Neural cell (in vitro differentiated cells): ENCODE data around the gene EPB41L5. TPM values are rescaled to one million over a fixed set of nuclear protein-coding genes. Genes with fewer than 3 reads are reported as not detected.

Source experiments
- H2AFZ ChIP-seq: fragments of 200-600, 300-800 bp; sonication (generic), shearing (Covaris generic); 2 replicates; pipeline ENCODE4 v1.6.0; 2014; ENCODE audit warnings: low read depth, mild to moderate bottlenecking, antibody characterized with exemption, low read length, moderate library complexity
- H3F3A ChIP-seq: fragments of 200-600 bp; shearing (Covaris generic); 2 replicates; pipeline ENCODE4 v1.6.1; 2016; ENCODE audit warnings: mild to moderate bottlenecking, moderate library complexity, mixed read lengths, antibody characterized with exemption, low read length; ENCODE audit not compliant: insufficient read depth, poor library complexity, severe bottlenecking
- H3K27ac ChIP-seq: fragments of 200-600, 300-800 bp; sonication (generic), shearing (Covaris generic); 2 replicates; pipeline ENCODE4 v1.5.1; 2014; ENCODE audit warnings: mild to moderate bottlenecking, low read length, moderate library complexity
- H3K27me3 ChIP-seq: fragments of 300-800, 200-600 bp; sonication (generic), shearing (Covaris generic); 2 replicates; pipeline ENCODE4 v1.6.0; 2014; ENCODE audit warnings: mild to moderate bottlenecking, low read depth, low read length, moderate library complexity; ENCODE audit not compliant: insufficient read depth
- H3K36me3 ChIP-seq: fragments of 300-800, 200-600 bp; sonication (generic), shearing (Covaris generic); 2 replicates; pipeline ENCODE4 v1.5.1; 2014; ENCODE audit warnings: mild to moderate bottlenecking, antibody characterized with exemption, low read length, moderate library complexity; ENCODE audit not compliant: insufficient read depth
- H3K4me2 ChIP-seq: fragments of 300-800, 200-600 bp; sonication (generic), shearing (Covaris generic); 2 replicates; pipeline ENCODE4 v1.6.0; 2014; ENCODE audit warnings: mild to moderate bottlenecking, low read length
- H3K4me3 ChIP-seq: fragments of 300-800, 200-600 bp; sonication (generic), shearing (Covaris generic); 2 replicates; pipeline ENCODE4 v1.5.1; 2014; ENCODE audit warnings: mild to moderate bottlenecking, low read length, moderate library complexity
- H3K79me2 ChIP-seq: fragments of 200-600 bp; shearing (Covaris generic); replicated peaks from 2 replicates; pipeline ENCODE4 v1.6.0; 2014; ENCODE audit warnings: mild to moderate bottlenecking, low read length, moderate library complexity; ENCODE audit not compliant: insufficient read depth
- H3K9ac ChIP-seq: fragments of 300-800, 200-600 bp; sonication (generic), shearing (Covaris generic); 2 replicates; pipeline ENCODE4 v1.6.1; 2016; ENCODE audit warnings: mild to moderate bottlenecking, low read length, mixed read lengths
- H3K9me2 ChIP-seq: fragments of 200-600 bp; shearing (Covaris generic); 2 replicates; pipeline ENCODE4 v1.6.1; 2016; ENCODE audit warnings: mild to moderate bottlenecking, low read length, mixed read lengths; ENCODE audit not compliant: insufficient read depth
- H3K9me3 ChIP-seq: fragments of 200-600, 300-800 bp; sonication (generic), shearing (Covaris generic); 2 replicates; pipeline ENCODE4 v1.6.1; 2016; ENCODE audit warnings: mild to moderate bottlenecking, mixed run types, low read length, moderate library complexity, mixed read lengths
- H4K20me1 ChIP-seq: fragments of 200-600 bp; shearing (Covaris generic); 2 replicates; pipeline ENCODE4 v1.6.1; 2016; ENCODE audit warnings: mild to moderate bottlenecking, mixed run types; ENCODE audit not compliant: insufficient read depth
- EP300 ChIP-seq: fragments of 450-650 bp; conservative IDR thresholded peaks from 2 replicates; pipeline ENCODE4 v1.6.1; 2014; ENCODE audit warnings: antibody characterized with exemption, mild to moderate bottlenecking, moderate library complexity; ENCODE audit not compliant: poor library complexity, severe bottlenecking
- EZH2 ChIP-seq: fragments of 200-600, 300-800 bp; shearing (Covaris generic), sonication (generic); IDR thresholded peaks from 2 replicates; pipeline ENCODE4 v1.6.1; 2014; ENCODE audit warnings: antibody characterized with exemption, low read length, borderline replicate concordance, mild to moderate bottlenecking; ENCODE audit not compliant: insufficient read depth, poor library complexity, severe bottlenecking
- MXI1 ChIP-seq: fragments of 450-650 bp; conservative IDR thresholded peaks from 2 replicates; pipeline ENCODE4 v1.6.1; 2014; ENCODE audit warnings: antibody characterized with exemption, mild to moderate bottlenecking; ENCODE audit not compliant: poor library complexity, severe bottlenecking
- POLR2AphosphoS5 ChIP-seq: IDR thresholded peaks from 2 replicates; pipeline ENCODE4 v1.6.1; 2012
- RAD21 ChIP-seq: fragments of 450-650 bp; conservative IDR thresholded peaks from 2 replicates; pipeline ENCODE4 v1.6.1; 2014; ENCODE audit warnings: antibody characterized with exemption, mild to moderate bottlenecking, moderate library complexity
- SMC3 ChIP-seq: fragments of 450-650 bp; conservative IDR thresholded peaks from 2 replicates; pipeline ENCODE4 v1.6.1; 2014; ENCODE audit warnings: antibody characterized with exemption, mild to moderate bottlenecking, moderate library complexity; ENCODE audit not compliant: poor library complexity
- TAF1 ChIP-seq: IDR thresholded peaks from 2 replicates; pipeline ENCODE4 v1.6.1; 2012; ENCODE audit warnings: low read depth
- polyA plus RNA-seq: library from polyadenylated mRNA; depleted of rRNA; stranded (reverse); fragments of >200 nt; gene quantifications from 2 replicates; pipeline ENCODE4 v1.2.3, GENCODE V29; 2014
- TF ChIP-seq, protein P1 (sequence below): fragments of 450-650 bp; IDR thresholded peaks from 2 replicates; pipeline ENCODE4 v1.5.1; 2014; ENCODE audit warnings: antibody characterized with exemption, mild to moderate bottlenecking, moderate library complexity; ENCODE audit not compliant: poor library complexity, severe bottlenecking
- TF ChIP-seq, protein P2 (sequence below): IDR thresholded peaks from 2 replicates; pipeline ENCODE4 v1.6.1; 2012; ENCODE audit warnings: borderline replicate concordance

Gene EPB41L5
- polyA plus RNA-seq, 1 donor from 2014 or later = 32.9 TPM

DNA sequence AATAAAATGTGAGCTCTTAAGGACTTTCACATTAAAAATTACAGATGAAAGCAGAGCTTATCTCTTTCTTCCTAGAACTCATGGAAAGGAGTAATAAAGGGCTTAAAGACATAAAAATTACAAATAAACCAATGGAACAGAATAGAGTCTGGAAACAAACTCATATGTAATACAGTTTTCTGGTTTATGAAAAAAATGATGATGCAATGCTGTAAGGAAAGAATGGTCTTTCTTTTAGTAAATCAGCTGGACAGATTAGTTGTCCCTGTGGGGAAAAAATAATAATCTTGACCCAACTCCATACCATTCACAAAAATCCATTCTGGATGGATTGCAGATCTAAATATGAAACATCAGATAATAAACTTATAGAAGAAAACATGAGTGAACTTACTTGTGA lies 156.1 kb downstream of the EPB41L5 start:
- no peaks in the 10 kb centered on the region for H3K79me2 ChIP-seq
- H3K9me2 ChIP-seq = no peaks in the 10 kb centered on the region
- H3K9me3 ChIP-seq = peaks cover 4% of the 10 kb centered on the region
- no peak for TF ChIP-seq TAF1
- TF ChIP-seq, protein P1, sequence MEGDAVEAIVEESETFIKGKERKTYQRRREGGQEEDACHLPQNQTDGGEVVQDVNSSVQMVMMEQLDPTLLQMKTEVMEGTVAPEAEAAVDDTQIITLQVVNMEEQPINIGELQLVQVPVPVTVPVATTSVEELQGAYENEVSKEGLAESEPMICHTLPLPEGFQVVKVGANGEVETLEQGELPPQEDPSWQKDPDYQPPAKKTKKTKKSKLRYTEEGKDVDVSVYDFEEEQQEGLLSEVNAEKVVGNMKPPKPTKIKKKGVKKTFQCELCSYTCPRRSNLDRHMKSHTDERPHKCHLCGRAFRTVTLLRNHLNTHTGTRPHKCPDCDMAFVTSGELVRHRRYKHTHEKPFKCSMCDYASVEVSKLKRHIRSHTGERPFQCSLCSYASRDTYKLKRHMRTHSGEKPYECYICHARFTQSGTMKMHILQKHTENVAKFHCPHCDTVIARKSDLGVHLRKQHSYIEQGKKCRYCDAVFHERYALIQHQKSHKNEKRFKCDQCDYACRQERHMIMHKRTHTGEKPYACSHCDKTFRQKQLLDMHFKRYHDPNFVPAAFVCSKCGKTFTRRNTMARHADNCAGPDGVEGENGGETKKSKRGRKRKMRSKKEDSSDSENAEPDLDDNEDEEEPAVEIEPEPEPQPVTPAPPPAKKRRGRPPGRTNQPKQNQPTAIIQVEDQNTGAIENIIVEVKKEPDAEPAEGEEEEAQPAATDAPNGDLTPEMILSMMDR = no peak
- TF ChIP-seq MXI1 = no peak
- TF ChIP-seq EZH2 = no peak
- no peak for TF ChIP-seq EP300
- H3K9ac ChIP-seq = no peak overlapping the region
- H3K27ac ChIP-seq = no peak overlapping the region
- no peak overlapping the region for H3K4me2 ChIP-seq
- H3K4me3 ChIP-seq = no peak overlapping the region
- H3K36me3 ChIP-seq = peaks cover 22% of the 10 kb centered on the region
- no peaks in the 10 kb centered on the region for H3F3A ChIP-seq
- no peaks in the 10 kb centered on the region for H4K20me1 ChIP-seq
- no peaks in the 10 kb centered on the region for H3K27me3 ChIP-seq
- H2AFZ ChIP-seq = no peak overlapping the region

DNA sequence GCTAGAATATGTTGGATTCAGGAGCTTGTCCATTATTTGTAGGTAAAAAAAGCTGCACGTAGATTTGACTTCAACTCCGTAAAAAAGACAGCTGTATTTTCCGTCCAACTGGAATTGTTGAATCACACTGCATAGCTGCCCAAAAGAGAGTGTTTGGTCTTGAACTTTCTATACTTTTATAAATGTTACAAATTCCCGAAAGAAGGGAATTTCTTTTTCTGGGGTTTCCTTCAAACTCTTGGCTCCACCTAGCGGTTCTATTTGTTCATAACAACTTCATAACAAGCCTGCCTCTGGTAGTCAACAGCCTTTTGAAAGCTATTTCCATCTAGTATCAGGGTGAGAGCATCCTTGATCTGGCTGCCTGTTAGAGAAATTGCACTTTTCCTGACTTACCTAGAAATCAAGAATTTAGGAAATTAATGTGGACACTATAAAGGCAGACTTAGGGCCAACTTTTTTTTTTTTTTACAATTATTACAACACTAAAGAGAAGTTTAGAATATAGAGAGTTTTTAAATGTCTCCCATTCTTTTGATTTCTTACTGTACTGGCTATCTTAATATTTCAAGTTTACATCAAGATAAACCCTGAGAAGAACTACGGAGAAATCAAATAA lies 162.2 kb downstream of the EPB41L5 start:
- H3K27ac ChIP-seq = no peak overlapping the region
- H3K9me2 ChIP-seq = no peaks in the 10 kb centered on the region
- H3K9me3 ChIP-seq = no peaks in the 10 kb centered on the region
- H3K9ac ChIP-seq = no peak overlapping the region
- no peaks in the 10 kb centered on the region for H4K20me1 ChIP-seq
- H3F3A ChIP-seq = no peaks in the 10 kb centered on the region
- H2AFZ ChIP-seq = no peak overlapping the region
- H3K27me3 ChIP-seq = no peaks in the 10 kb centered on the region
- peaks cover 4% of the 10 kb centered on the region for H3K36me3 ChIP-seq
- no peak overlapping the region for H3K4me2 ChIP-seq
- H3K79me2 ChIP-seq = no peaks in the 10 kb centered on the region
- no peak overlapping the region for H3K4me3 ChIP-seq
- peak; percentile 85 for TF ChIP-seq RAD21
- TF ChIP-seq MXI1 = no peak
- TF ChIP-seq SMC3 = peak; percentile 84
- TF ChIP-seq, protein P1 = peak; percentile 87
- no peak for TF ChIP-seq TAF1

DNA sequence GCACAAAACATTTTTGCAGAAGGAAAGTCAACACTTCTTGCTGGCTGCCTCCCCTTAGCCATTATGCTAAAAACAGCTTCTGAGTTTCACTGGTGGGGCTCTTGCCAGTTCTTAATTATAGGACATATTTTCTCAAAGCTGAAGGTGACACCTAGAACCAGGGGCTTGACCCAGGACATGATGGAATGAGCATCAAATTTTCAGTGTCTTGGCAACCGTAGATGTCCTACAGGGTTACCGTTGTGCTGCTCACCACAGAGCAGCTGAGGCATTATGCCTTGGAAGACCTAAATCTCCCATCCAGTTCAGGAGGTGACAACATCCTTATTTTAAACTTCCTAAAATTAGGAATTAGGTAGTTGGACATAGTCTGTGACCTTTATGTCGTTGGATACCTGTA lies 163.6 kb downstream of the EPB41L5 start:
- Histone ChIP-seq H4K20me1 (no peaks in the 10 kb centered on the region), H3K9ac (no peak overlapping the region), H3K79me2 (no peaks in the 10 kb centered on the region), H3K27ac (no peak overlapping the region), H2AFZ (no peak overlapping the region), H3K4me2 (no peak overlapping the region), H3K9me2 (no peaks in the 10 kb centered on the region), H3K27me3 (no peaks in the 10 kb centered on the region), H3K36me3 (no peaks in the 10 kb centered on the region), H3F3A (no peaks in the 10 kb centered on the region), H3K4me3 (no peak overlapping the region), H3K9me3 (no peaks in the 10 kb centered on the region)
- TF ChIP-seq EP300 = no peak
- no peak for TF ChIP-seq RAD21
- no peak for TF ChIP-seq TAF1
- TF ChIP-seq, protein P2, sequence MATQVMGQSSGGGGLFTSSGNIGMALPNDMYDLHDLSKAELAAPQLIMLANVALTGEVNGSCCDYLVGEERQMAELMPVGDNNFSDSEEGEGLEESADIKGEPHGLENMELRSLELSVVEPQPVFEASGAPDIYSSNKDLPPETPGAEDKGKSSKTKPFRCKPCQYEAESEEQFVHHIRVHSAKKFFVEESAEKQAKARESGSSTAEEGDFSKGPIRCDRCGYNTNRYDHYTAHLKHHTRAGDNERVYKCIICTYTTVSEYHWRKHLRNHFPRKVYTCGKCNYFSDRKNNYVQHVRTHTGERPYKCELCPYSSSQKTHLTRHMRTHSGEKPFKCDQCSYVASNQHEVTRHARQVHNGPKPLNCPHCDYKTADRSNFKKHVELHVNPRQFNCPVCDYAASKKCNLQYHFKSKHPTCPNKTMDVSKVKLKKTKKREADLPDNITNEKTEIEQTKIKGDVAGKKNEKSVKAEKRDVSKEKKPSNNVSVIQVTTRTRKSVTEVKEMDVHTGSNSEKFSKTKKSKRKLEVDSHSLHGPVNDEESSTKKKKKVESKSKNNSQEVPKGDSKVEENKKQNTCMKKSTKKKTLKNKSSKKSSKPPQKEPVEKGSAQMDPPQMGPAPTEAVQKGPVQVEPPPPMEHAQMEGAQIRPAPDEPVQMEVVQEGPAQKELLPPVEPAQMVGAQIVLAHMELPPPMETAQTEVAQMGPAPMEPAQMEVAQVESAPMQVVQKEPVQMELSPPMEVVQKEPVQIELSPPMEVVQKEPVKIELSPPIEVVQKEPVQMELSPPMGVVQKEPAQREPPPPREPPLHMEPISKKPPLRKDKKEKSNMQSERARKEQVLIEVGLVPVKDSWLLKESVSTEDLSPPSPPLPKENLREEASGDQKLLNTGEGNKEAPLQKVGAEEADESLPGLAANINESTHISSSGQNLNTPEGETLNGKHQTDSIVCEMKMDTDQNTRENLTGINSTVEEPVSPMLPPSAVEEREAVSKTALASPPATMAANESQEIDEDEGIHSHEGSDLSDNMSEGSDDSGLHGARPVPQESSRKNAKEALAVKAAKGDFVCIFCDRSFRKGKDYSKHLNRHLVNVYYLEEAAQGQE = no peak
- TF ChIP-seq SMC3 = no peak
- no peak for TF ChIP-seq EZH2
- no peak for TF ChIP-seq MXI1
- TF ChIP-seq POLR2AphosphoS5 = no peak
- TF ChIP-seq, protein P1 = no peak
